GM19324 (cell line): Measurements from ENCODE around the gene STAM2.
"Not testable (repeated sequence)": the region's sequence is repeated elsewhere in the genome, so short reads cannot be mapped to it uniquely, and the experiment has no call there.

Source experiments
- ATAC-seq: cut with Tn5 transposase; IDR thresholded peaks from one replicate; pipeline ENCODE4 v1.9.1; 2021; ENCODE audit warnings: mild to moderate bottlenecking, moderate library complexity; ENCODE audit not compliant: unreplicated experiment, low FRiP score

The STAM2 gene

DNA sequence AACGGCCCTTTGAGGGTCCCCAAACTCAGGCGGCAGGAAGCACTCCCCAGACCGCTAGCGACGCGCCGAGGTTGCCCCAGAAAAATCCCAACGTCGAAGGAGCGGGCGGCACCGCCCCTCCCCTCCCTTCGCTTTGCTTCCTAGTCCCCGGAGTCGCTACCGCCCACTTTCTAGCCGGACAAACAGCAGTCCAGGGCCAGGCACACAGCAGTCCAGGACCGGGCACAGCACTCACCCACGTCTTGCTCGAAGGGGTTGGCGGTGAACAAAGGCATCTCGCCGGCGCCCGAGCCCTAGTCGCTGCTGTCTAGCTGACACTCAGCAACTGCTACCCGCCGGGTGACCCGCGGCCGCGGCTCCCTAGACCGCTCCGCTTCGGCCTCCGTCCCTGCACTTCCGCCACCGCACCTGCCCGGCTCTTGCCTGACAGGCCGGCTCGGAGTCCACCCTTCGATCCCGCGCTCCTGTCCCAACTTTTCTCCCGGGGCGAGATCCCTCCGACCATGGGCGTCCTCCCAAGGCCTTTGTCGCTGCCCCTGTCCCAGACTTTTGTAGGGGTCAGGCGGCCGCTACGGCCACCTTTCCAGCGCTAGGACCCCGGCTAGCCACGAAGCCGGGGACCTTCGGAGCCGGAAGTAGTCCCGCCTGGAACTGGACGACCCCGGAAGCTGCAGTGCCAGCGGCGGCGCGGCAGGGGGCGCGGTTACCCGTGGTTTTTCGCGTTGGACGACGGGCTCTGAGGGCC is at the start of gene STAM2:
STAM2 (minus strand) TSS at position 396 of the 745 bp plus-strand sequence; CDS start at position 275, 121 bp downstream.
- peak; percentile 91 for ATAC-seq

DNA sequence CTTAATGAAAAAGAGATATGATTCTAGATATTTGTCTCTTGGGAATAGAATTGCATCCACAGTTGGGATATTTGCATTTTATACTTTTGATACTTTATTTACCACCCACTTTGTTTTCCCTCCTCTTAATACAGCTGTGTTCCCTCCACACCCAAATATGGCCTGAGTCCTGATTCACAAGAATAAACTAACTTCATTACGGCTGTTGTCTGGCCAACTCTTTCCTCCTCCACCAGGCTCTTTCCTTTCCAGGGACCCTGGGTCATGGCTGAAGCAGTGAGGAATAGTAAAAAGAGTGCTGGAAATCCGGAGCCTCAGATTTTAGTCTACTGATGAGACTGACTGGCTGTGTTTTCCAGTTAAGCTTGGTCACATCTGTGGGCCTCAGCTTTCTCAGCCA is 48.4 kb upstream of the STAM2 start:
- ATAC-seq: no peak

DNA sequence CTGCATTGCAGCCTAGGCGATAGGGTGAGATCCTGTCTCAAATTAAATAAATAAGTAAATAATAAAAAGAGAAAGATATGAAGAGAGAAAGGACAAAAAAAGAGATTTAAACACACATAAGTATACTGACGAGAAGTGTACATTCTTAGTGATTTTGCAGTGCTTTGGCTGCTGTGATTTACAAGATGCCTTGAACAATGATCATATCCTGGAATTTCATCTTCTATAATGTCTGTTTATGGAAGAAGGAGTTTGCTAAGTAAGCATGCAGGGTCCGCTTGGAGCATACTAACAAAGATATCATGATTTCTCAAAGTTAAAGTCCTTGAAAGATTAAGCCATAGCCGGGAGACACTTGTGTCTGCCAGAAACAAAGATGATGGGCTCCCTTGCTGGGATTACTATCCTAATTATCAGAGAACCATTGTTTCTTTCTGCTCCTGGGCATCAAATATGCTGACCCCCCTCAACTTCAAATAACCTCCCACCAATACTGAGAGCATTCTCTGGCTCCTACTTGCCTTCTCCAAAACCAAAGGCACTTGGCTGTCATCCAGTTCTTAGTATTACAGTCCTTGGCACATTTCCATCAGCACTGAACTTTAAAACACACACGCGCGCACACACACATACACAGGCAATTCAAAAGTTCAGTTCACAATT is 47.5 kb upstream of the STAM2 start:
- ATAC-seq: no peak

DNA sequence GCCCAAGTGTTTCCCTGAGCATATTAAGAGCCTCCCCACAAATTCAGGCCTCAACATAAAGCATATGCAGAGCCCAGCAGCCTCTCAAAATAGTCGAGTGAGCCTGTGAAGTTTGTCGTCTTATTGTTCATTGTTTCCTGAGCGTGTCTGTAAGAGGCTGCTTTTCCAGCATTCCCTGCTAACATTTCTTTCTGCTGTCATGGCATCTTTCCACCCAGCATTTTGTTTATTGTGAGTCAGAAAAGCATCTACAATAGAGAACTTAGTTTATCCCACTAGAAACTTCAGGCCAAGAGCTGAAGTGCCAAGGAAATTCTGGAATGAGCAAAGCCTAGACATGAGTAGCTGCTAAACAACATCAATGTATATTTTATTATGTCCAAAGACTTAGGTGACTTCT is 46.3 kb upstream of the STAM2 start:
- ATAC-seq: no peak

DNA sequence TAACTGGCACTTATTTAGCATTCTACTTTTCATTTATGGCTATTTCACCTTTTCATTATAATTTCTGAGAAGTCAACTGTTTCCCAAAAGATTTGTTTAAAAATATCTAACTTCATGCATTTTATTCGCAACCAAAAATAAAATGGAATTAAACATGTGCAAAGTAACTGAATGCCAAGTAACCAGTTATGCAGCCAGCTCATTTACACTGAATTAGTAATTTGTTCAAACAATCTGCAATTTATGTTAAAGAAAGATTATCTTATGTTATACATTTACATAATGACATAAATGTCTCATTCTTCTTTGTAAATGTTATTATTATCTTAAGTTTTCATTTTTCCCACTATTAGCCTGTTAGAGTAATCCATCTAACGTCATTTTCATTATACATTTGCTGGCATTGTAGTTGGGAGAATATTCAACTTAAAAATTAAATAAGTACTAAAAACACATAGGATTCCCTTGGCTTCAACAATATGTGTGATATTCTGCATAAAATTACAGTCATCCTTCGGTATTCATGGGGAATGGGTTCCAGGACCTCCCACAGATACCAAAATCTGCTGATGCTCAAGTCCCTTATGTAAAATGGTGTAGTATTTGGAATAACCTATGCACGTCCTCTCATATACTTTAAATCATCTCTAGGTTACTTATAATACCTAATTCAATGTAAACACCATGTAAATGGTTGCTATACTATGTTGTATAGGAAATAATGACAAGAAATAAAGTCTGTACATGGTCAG is 43.7 kb upstream of the STAM2 start:
- ATAC-seq: no peak

DNA sequence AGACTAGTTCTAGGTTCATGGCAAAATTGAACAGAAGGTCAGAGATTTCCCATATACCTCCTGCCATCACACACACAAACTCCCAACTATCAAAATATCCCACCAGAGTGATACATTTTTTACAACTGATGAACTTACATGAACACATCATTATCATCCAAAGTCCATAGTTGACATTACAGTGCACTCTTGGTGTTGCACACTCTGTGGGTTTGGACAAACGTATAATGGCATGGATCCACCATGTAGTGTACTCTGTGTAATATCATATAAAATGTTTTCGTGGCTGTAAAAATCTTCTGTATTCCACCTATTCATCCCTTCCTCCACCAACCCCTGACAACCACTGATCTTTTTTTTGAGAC is 25.9 kb upstream of the STAM2 start:
- ATAC-seq: no peak

DNA sequence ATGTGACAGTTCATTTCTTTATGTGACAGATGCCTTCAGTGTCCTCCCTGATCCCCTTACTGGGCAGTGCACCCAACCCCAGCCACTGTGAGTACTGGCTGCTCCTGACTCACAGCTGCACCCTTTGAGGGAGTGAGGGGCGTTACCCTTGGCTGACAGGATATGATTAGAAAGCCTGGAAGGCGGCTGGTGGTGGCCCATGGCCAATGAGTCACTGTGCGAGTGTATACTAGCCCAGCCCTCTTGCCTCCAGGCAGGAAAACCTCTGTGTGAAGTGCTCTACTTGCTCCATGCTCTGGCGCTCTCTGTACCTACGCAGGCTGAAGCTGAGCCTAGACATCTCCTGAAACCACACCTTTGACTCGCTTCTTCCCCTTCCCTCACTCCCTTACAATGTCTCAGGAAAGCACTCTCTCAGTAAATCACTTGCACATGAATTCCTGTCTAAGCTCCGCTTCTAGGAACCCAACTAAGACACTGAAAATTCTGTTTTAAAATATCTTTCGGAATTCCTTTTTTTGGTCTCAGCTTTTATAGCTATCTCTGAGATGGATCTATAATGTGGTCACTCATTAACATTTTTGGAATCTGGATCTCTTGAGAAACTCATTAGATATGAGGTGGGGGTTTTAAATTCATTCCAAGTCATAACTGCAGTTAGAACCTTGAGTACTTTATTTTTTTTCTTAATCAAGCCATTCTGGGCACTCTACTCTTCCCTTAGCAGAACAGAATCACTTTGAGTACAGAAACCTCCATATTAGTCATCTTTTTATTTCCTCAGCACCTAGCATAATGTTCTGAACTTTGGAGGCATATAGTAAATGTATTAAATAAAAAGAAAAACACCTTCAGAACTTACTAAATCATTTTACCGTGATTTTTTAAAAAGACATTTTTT is 25.3 kb upstream of the STAM2 start:
- no peak for ATAC-seq

DNA sequence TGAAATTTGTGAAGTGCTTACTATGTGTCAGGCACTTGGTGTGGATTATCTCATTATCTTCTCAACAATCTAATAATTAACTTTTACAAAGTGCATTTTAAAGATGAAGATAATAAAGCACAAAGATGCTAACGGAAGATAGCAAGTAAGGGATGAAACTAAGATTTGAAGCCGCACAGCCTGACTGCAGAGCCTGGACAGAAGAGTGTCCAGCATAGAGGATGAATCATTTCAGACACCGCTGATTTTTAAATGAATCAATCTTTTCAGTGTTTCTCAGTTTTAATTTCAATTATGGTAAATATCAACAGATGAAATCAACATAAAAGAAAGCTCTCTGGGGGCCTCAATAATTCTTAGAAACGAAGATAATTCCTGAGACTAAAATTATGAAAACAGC is 24.5 kb upstream of the STAM2 start:
- no peak for ATAC-seq

DNA sequence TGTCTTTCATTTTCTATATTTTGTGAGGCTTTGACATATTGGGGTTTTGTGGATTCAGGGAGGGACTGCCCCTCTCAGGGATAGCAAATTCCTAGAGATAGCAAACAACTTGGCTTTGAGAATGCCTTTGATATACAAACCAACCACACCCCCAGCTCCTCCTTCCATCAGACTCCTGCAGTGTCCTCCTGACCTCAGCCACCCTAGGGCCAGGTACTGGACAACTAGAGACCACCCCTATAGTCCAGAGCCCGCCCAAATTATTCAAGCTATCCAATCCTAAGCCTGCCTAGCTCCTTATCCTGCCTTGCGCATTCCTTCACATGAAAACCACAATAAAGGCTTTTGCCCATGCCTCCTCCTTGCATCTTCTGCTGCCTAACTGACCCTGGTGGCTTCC is 22.9 kb upstream of the STAM2 start:
- ATAC-seq: no peak

DNA sequence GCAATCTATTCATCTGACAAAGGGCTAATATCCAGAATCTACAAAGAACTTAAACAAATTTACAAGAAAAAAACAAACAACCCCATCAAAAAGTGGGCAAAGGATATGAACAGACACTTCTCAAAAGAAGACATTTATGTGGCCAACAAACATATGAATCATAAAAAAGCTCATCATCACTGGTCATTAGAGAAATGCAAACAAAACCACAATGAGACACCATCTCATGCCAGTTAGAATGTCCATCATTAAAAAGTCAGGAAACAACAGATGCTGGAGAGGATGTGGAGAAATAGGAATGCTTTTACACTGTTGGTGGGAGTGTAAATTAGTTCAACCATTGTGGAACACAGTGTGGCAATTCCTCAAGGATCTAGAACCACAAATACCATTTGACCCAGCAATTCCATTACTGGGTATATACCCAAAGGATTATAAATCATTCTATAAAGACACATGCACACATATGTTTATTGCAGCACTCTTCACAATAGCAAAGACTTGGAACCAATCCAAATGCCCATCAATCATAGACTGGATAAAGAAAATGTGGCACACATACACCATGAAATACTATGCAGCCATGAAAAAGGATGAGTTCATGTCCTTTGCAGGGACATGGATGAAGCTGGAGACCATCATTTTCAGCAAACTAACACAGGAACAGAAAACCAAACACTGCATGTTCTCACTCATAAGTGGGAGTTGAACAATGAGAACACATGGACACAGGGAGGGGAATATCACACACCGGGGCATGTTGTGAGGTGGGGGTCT is 22.1 kb upstream of the STAM2 start:
- not testable (repeated sequence) for ATAC-seq

DNA sequence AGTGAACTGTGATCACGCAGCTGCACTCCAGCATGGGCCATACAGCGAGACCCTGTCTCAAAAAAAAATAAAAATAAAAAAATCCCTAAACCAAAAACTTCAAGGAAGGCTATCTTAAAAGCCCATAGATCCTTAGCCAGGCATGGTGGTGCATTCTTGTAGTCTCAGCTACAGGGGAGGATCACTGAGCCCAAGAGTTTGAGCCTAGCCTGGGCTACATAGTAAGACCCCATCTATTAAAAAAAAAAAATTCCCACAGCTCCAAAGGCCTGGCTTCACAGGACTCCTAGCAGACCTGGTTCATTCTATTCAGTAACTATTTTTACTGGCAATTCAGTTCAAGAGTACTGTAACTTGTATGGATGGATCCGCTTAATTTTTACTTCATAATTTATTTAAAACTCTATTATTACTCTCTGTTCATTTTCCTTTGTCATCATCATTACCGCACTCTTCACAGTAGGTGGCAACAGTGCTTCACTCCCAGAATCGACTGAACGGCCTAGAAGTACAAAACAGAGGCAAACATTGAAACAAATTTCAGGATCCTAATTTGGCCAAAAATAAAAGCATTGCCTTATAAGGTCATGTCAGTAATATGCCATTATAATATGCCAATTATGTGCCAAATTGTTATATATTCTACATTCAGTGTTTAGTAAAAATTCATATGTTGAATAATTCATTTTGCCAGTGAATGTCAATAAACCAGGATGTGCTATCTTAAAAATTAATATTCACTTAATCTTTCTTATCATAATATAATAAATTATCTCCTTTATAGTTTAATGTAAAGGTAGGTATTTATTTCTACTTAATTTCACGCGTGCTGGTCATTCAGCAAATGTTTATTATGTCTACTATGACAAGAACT is 14.3 kb upstream of the STAM2 start:
- ATAC-seq: peak; percentile 66

DNA sequence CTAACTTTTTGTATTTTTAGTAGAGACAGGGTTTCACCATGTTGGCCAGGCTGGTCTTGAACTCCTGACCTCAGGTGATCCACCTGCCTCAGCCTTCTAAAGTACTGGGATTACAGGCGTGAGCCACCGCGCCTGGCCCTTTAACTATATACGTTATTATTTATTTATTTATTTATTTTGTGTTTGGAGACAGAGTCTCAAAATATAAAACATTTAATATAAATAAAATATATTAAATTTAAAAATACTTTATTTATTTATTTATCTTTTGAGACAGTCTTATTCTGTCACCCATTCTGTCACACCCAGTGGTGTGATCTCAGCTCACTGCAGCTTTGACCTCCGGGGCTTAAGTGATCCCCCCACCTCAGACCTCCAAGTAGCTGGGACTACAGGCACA is 11.2 kb upstream of the STAM2 start:
- ATAC-seq: not testable (repeated sequence)

DNA sequence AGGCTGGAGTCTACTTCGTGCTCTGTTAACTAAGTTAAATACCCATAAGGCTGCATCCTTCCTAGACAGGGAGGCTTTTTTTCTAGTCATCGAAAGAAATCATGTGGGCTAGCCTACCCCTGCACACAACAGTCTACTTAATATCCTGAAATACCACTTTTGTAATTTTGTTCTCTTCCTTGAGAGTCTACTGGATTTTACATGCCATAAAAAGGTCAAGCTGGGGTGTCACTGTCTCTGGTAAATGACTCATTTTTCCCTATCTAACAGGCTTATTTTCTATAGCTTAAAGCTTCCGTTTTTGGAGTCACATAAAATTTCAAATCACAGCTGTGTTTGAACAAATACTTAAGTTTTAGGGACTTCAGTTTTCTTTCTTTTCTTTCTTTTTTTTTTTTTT is 10.7 kb upstream of the STAM2 start:
- ATAC-seq: no peak

DNA sequence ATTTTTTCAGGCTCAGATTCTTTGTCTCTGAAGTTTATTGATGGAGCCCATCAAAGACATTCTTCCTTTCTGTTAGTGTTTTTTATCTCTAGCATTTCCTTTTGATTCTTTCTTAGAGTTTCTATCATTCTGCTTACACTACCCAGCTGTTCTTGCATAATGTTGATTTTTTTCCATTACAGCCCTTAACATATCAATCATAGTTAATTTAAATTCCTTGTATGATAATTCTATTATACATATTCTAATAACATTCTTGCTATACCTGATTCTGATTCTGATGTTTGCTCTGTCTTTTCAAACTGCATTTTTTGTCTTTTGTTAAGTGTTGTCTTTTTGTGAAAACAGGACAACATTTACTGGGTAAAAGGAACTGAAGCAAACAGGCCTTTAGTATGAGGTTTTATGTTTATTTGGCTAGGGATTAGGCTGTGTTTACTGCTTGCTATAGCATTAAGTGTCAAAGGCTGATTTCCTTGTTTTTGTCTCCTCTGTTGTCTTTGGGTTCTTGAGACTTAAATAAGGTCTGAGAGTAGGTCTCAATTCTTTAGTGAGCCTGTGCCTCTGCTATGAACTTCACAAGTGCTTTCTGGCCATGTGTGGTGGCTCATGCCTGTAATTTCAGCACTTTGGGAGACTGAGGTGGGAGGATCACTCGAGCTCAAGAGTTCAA is 8.0 kb upstream of the STAM2 start:
- ATAC-seq: no peak

DNA sequence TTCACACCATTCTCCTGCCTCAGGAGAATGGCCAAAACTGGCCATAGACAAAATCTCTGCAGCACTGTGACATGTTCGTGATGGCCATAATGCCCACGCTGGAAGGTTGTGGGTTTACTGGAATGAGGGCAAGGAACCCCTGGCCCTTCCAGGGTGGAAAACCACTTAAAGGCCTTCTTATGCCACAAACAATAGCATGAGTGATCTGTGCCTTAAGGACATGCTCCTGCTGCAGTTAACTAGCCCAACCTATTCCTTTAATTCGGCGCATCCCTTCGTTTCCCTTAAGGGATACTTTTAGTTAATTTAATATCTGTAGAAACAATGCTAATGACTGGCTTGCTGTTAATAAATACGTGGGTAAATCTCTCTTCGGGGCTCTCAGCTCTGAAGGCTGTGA is 2.1 kb upstream of the STAM2 start:
- not testable (repeated sequence) for ATAC-seq

DNA sequence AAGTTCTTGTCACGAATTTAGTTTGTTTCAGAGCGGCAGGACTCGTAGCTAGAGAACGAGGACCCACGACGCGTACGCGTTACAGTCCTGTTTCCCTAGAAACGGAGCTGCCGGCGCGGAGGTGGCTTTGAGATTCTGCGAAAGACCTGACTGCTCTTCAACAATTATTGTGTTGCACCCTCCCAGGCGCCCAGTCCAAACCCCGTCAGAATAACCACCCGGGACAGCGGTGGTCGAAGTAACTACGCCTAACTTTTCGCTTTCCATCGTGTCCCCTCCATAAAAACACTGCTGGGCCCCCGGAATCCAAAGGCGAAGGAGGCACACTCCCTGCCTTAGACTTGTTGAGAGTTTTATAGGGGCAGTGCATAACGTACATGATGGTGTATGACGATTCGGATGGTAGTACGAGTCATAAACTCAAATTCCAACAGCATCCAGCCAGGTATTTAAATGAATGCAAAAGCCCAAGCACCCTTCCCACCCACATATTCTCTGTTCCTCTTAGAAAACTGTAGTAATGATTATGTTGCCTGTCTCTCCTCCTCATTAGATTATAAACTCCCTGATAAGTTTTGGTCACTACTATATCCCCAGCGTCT is 651 bp upstream of the STAM2 start:
- ATAC-seq: peak; percentile 5

DNA sequence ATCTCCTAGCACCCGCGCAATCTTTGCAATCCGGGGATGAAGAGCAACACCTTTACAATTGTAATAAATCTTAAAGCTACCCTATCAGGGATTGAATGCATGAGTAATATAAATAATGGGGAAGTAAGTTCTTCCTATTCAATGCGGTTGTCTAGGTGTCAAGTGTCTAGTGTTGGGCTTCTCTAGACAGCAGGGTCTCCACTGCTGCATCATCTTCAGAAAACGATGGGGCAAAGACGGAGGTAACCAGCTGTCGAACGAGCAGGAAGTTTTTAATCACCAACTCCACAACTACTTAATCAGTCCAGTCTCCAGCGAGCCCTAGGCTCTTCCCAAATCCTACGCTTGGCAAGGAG is 573 bp downstream of the STAM2 start:
- ATAC-seq: peak; percentile 22

DNA sequence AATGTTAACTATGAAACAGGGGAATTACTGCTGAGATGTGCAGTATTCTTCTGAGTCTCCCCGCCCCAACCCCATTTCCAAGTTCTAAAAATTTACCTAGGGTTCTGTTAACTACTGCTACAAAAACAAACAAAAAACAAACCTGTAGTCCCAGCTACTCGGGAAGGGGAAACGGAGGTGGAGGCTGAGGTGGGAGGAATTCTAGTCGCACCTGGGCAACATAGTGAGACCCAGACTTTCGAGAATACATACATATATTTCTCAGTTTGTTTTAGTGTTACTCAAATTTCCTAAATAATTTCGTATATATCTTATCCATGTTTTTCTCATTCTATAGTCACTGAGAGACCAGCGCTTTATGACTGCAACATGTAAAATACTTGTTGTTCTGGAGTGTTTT is 989 bp downstream of the STAM2 start:
- ATAC-seq: no peak
